Activated CD4-positive, CD25-positive, alpha-beta regulatory T cell (primary cell): Measurements from ENCODE around the gene DPY19L3.
"Not testable (repeated sequence)": the region's sequence is repeated elsewhere in the genome, so short reads cannot be mapped to it uniquely, and the experiment has no call there.

Experiments used
- DNase-seq, 4 experiments: peaks; one replicate each; lab custom pipeline; 2025; lab: John Stamatoyannopoulos, UW

Gene DPY19L3

DNA sequence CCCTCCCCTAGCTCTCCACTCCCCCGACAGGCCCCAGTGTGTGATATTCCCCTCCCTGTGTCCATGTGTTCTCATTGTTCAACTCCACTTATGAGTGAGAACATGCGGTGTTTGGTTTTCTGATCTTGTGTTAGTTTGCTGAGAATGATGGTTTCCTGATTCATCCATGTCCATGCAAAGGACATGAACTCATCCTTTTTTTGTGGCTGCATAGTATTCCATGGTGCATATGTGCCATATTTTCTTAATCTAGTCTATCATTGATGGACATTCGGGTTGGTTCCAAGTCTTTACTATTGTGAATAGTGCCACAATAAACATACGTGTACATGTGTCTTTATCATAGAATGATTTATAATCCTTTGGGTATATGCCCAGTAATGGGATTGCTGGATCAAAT lies 106.9 kb downstream of the DPY19L3 start:
- DNase-seq = not testable (repeated sequence)

DNA sequence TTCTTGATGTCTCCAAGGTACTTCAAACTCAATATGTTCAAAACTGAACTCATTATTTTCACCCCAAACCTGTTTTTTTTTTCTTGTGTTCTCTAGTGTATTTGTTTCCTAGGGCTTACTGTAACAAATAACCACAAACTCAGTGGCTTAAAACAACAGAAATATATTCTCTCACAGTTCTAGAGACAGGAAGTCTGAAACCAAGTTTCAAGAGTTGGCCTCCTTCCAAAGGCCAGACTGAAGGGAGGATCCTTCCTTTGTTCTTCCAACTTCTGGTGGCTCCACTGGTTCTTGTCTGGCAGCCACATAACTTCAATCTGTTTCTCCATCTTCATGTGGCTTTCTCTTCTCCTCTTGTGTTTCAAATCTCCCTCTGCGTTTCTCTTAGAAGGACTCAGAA lies 113.5 kb downstream of the DPY19L3 start:
- no peak for DNase-seq

DNA sequence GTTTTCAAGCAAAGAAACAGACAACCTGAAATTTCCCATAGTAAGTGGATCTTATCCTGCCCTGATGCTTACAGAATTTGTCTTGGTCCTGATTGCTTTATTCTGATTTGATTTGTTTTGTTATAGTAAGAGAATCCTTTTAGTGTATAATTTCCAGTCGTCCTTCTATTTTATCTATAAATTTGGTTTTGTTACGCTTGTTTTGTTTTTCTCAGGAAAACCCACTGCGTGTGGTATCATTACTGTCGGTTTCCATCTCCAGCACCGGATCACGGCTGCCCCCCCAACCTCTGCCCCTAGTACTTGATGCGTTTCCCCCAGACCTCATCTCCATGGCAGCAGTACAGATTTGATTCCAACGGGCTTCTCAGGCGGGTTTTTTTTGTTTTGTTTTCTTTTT lies 117.4 kb downstream of the DPY19L3 start:
- no peak for DNase-seq

DNA sequence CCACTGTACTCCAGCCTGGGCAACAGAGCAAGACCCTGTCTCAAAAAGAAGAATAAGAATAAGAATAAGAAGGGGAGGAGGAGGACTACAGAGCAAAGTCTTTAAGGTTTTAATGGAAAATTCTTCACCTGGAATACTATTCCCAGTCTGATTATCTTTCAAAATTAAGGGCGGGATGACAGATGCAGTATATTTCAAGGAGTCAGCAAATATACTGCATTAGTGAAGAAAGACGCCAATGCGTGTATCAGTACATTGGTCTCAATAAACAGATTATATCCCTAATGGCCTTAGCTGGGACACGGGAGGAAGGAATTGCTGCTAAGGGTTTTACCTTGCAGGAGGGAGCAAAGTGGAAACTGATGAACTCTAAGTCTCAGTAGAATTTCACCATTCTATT lies 121.3 kb downstream of the DPY19L3 start:
- no peak for DNase-seq

DNA sequence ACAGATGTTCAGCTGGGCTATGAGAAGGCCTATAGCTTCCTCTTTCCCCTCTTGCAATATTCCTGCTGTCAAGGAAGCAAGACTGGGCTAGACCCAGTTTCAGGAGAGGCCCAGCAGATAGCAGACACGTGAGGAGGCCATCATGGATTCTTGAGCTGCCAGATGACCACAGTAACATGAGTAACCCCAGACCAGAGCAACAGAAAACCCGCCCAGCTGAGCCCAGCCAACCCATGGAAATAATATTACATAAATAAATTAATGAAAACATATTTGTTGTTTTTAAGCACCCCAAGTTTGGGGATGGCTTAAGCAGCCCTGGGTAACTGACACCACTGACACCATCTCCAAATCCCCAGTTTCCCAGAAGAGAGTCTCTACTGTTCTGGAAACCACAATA lies 125.2 kb downstream of the DPY19L3 start:
- DNase-seq = no peak

DNA sequence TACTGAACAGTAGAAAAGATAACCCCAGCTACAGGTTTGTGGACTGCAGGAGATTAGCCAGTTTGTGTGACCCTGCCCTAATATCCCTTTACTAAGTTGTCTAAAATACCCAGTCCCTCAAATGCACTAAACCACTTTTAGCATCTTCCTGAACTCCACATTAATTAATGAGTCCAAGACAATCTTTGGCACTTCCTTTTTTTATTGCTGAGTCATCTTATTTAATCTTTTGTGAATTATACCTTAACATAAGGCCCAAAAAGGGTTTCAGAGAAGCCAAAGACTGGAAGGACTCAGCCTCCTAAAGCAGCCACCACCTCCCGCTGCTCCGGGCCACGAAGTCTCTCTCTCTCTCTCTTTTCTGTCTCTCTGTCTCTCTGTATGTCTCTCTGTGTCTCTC lies 126.7 kb downstream of the DPY19L3 start:
- no peak for DNase-seq
